Superior temporal gyrus (tissue), 1 donor: ENCODE measurements around the gene MORN1.

Experiments used
- DNase-seq: peaks from one replicate; pipeline ENCODE4 v3.0.0-alpha.2; 2016; ENCODE audit errors: extremely low spot score

Gene MORN1

DNA sequence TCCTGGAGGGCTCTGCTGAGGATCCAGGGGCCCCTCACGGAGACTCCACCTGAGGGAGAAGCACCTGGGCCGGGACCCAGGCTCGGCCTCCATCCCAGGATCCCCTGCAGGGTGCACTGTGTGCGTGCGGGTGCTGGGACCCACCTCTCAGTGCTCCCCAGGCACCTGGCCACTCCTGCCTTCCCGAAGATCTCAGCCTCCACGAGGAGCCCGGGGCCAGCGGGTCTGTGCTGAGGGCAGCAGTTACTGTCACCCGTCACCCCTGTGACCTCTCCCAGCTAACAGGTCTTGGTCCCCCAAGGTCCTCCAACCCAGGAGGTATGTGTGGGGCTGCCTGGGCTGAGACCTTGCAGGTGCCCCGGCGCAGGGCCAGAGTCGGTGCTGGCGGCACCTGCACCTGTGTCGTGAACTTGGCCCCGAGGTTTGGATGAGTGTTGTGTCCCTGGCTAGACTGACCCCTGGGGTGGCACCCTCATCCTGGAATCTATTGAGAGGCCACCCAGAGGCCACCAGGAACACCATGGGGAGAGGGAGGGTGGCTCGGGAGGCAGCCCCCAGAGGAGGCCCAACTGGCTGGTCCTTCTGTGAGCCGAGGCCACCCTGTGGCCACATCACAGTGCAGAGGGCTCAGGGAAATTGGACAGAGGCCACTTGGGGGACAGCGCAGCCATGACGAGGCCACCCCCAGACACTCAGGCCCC, 17.7 kb downstream of the MORN1 start:
- no peak for DNase-seq

DNA sequence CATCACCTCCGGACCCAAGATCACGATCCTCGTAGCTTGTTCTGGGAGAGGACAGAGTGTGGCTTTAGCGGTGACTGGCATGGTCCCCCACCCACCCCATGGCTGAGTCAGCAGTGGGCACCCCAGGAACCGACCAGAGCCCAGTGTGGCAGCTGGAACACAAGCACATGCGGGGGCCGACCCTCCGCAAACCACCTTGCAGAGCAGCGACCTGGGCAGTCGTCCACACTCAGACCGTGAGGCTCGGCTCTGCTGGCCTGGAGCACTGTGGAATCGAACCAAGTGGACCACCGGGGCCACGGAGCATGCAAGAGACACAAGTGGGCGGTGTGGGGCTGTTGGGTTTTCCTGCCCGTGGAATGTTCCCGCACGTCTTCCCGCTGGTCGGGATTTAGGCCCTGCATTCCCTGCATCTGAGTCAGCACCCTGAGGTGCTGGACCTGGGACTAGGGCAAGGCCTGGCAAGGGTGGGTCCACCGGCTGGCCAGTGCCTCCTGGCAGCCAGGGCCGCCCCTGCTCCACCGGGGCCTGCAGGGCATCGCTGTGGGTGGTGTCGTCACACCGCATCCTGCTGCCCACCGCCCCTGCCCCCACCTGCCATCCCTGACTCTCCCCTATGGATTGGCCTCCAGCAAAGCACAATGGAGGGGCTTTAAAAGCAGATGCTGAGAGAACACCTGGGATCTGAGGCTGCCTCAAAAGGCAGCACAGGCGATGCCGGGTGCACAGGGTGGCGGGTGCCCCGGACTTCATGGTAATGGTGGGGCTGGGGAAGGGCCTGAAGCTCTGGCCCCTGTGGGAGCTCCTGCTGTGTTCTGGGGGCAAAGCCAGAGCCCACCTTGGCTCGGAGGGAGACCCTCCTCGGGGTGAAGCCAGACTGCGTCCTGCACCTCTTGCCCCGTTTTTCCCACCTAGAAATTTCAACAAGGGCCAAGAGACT, 18.5 kb downstream of the MORN1 start:
- DNase-seq: no peak

DNA sequence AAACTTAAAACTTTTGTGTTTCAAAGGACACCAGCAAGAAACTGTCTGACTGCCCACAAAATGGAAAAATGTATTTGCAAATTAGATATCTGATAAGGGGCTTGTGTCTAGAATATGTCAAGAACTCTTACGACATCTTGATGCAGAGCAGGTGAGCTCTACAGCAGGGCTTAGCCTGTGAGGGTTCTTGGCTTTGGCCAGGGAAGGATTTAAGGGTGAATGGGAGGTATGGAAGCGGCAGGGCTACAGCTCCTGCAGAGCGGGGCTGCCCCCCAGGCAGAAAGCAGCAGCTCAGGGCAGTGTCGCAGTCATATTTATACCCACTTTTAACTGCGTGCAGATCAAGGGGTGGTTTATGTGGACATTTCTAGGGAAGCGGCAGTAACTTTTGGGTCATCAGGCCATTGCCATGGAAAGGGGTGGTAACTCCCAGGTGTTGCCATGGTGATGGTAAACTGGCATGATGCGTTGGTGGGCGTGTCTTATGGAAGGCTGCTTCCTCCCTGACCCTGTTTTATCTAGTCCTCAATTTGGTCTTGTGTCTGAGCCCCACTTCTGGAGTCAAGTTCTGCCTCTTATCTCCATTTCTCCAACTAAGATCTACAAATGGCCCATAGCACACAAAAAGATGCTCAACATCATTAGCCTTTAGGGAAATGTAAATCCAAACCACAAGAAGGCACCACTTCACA, 23.2 kb downstream of the MORN1 start:
- DNase-seq: no peak

DNA sequence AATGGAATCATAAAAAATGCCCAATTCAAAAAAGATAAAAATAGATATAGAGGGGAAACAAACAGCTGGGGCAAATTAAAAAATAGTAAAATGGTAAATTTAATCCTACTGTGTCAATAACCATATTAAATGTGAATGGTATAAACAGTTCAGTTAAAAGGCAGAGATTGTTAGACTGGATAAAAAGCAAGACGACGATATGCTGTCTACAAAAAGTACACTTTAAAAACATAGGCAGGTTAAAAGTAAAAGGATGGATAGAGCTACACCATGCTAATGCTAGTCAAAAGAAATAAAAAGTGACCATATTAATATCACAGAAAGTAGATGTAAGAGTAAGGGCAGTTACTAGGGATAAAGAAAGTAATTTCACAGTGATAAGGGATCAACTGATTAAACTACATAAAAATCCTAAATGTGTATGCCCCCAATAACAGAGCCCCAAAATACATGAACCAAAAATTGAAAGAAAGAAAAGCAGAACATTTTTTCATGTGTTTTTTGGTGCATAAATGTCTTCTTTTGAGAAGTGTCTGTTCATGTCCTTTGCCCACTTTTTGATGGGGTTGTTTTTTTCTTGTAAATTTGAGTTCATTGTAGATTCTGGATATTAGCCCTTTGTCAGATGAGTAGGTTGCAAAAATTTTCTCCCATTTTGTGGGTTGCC, 27.4 kb downstream of the MORN1 start:
- DNase-seq: no peak

DNA sequence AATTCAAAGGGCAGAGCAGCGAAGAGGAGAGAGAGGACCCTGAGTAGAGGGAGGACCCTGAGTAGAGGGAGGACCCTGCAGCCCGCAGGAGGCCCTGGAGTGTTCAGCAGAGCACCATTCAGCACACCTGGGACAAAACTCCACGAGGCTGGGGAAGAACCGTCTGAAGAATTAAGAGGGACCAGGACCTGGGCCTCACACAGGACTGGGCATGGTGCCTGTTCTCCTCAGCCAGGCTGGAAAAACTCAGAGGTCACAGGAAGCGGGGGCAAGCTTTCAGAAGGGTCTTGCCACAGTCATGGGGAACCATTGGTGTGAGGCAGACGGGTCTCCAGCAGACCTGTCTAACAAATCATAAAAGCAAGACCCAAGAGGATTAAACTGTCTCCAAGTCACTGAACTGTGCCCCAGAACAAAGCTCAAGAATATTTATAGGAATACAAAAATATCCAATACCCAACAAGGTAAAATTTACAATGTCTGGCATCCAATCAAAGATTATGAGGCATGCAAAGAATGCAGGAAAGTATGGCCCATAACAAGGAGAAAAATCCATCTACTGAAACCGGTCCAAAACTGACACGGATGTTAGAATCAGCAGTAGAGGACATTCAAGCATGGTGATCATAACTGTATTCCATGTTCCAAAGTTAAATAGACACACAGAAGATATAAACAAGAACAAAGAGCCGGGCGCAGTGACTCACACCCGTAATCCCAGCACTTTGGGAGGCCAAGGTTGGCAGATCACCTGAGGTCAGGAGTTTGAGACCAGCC, 30.6 kb downstream of the MORN1 start:
- no peak for DNase-seq

DNA sequence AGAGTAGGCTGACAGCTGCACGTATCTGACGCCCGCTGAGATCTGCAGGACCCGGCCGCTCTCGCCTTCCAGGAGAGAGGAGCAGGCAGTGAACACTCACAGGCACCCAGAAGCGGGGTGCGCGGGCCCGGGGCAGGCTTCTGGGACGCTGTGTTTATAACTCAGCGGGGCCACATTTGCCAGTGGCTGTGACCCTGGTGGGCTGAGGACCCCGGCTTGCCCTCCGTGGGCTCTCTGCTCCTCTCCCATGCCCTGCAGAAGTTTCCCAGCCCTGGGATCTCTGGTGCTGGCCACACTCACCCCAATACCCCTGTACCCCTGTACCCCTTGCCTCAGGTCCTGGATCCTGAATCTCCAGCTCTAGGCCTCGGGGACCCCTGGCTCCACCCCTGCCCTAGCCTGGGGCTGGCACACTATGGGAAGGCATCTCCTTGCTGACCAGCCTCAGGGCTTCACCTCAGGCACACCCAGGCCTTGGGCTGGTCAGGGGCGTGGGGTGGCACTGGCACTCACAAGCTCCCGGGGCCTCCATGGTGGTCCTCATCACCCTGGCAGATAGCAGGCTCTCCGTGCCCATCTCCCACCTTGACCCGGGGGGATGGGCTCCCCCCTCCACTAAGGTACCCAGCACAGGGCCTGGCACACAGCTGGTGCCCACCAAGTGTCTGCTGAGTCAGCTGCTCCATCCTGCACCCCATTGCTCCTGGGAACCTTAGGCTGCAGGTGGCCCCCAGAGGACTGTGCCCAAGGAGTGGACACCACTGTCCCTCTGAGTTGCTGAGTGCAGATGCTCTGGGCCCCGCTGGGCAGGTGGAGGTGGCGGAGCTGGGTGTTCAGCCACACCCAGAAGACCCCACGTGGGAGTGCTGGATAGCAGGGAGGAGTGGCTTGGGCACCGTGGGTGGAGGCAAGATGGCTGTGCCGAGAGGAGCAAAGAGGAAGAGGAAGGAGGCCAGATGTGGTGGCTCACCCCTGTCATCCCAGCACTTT, 32.4 kb downstream of the MORN1 start:
- no peak for DNase-seq

DNA sequence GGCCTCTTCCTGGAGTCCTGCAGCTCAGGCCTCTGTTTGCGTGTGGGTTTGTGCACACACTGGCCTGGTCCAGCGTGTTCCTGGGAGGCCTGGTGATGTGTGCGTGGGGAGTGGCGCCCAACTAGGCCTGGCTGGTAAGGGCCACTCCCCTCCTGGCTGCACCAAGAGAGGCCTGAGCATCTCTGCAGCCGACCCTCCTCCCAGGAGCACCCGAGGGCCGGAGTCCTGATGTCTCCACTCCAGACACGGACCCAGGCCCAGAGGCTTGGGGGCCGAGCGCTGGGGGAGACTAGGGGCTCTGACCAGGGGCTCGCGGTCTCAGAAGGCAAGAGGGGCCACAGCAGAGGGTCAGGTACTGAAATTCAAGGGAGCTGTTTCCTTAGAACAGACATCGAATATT, 33.3 kb downstream of the MORN1 start:
- no peak for DNase-seq

DNA sequence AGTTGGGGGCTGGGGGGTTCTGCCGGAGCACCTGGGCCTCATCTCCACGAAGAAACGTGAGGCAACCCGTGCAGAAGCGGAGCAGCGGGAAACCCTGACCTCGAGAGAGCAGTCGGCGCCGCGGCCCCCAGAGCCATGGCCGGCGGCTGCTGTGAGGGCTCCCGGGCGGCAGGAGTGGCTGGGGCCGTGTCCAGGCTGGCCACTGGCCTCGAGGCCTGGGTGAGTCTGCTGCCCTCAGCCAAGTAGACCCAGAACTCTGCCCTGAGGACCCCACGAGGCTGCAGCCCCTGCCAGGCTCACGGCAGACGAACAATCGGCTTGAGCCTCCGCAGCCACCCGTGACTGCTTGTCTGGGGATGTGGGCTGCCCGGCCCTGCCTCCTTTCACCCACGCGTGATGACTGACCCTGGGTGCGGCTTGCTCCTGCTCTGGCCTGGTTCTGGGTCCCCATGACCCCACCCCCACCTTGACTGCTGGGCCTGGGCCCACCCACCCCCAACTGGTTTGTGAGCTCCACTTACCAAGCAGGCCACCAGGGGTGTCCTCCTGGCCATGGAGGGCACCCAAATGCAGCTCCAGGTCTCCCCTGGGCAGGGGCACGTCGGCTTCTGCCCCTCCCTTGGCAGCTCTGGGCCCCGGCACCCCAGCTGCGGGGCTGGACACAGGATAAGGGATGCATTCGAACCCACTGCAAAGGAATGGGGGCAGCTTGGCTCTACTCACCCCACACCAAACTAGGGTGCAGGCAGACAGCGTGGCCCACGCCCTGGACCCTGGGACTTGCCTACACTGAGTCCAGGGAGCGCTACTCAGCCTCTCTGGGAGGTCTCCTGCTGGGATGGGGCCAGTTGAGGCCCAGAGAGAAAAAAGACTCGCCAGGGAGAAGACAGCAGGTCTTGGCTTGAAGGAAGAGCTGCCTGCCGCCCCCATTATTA, 34.2 kb downstream of the MORN1 start:
- DNase-seq: no peak

DNA sequence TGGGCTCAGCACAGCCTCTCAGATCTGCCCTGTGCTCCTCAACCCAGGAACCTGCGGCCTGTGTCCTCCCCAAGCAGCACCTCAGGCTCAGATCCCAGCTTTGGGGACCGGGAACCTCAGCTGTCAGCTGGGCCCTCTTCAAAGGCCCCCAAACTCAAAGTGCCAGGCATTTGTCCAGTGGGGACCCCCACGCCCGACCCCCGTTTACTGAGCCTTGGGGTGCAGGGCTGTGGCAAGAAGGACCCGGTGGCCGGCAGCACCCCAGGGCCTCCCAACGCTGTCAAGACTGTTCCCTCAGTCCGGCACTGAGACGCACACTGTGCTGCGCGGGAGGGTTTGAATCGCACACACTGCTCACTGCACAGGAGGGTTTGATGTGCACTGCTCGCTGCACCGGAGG, 35.0 kb downstream of the MORN1 start:
- no peak for DNase-seq

DNA sequence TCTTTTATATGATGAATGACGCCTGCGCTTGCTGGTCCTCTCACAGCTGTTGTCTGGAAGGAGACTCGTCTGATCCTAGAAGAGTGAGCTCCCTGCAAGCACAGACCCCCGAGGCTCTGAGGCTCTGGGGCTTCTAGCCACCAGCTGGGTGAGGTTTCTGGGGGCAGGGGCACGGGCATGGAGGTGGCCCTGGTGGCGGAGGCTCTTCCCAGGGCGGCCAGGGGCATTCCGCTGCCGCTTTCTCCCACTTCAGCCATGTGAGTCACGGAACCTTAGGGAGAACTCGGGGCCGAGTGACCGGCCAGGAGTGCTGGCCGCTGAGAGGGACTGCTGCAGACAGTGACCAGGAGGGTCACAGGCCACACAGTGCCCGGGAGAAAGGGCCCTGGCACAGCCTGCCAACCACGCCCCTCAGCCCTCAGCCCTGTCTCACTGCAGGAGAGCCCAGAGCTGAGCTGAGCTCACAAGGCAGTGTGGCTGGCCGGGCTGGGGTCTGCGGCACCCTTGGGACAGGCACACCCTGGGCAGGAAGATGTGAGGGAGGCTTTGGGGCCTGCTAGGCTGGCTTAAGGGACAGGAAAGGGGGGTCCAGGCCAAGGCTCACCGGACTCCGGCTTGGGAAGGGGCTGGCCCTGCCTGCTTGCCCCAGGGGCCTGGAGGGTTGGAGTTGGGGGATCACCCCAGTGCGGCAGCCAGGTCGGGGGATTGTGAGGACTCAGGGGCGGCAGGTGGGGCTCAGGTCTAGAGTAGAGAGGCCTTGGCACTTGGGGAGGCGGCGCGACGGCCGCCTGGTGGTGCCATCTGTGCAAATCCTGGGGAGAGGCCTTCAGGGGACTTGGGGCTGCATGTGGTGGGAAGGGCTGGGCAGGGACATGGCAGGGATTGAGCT, 35.7 kb downstream of the MORN1 start:
- DNase-seq: no peak

DNA sequence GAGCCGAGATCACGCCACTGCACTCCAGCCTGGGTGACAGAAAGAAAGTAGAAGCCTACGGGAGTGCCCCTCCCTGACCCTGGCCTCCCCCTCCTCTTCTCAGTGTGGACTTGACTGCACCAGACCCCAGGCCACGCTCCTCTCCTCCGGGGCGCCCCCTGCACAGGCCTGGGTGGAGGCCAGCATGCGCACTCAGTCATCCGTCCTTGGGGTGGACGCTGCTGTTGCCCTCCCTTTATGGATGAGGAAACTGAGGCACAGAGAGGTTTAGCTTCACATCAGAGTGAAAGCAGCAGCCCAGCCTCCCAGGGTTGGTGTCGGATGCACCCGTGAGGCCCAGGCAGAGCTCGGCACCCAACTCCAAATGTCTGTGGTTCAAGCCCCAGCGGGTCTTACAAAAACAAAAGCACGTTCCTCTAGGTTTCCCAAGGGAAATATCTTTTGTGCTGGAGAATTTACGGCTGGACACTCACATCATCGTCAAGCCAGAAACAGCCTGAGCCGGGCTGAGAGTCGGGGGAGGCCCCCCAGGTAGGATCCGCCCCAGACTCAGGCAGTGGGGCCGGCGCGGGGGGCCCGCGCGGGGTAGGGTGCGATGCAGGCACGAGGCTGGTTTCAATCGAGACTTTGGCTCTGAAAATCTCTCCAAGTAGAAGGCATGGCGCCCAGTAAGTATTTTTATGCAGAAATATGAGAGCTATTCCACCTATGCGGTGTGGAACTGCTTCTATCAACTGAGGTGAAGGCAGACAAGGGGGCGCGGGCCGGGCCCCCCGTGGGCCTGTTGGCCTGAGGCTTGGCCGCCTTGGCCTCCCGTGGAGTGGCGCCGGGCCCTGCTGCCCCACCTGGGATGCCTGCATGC, 36.6 kb downstream of the MORN1 start:
- no peak for DNase-seq

DNA sequence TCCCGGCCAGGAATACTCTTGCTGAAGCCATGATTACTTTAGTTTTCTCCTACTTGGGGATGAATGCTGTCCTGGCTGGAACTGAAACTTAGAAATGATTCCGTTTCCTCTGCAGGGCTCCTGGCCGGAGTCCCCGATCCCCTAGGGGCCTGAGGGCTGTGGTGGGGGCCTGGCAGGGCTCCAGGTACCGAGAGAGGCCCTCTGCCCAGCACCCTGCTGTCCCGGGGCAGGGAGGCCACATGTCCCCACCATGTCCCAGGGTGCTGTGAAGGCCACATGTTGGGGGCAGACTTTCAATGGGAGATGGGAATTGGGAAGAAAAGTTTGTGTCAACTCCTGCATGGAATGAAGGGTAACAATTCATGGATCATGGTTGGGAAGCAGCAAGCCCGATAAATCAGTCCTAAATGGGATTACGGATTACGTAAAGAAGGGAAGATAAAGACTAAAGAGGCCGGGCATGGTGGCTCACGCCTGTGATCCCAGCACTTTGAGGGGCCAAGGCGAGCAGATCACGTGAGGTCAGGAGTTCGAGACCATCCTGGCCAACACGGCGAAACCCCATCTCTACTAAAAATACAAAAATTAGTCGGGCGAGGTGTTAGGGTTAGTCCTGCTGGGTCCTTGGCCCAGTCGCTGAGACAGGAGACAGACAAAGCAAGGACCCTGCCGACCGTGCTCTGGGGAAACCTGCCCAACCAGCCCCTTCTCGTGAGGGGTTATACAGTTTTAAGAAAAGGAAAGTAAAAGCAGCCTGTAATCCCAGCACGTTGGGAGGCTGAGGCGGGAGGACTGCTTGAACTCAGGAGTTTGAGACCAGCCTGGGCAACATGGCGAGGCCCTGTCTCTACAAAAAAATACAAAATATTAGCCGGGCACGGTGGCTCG, 37.6 kb downstream of the MORN1 start:
- no peak for DNase-seq

DNA sequence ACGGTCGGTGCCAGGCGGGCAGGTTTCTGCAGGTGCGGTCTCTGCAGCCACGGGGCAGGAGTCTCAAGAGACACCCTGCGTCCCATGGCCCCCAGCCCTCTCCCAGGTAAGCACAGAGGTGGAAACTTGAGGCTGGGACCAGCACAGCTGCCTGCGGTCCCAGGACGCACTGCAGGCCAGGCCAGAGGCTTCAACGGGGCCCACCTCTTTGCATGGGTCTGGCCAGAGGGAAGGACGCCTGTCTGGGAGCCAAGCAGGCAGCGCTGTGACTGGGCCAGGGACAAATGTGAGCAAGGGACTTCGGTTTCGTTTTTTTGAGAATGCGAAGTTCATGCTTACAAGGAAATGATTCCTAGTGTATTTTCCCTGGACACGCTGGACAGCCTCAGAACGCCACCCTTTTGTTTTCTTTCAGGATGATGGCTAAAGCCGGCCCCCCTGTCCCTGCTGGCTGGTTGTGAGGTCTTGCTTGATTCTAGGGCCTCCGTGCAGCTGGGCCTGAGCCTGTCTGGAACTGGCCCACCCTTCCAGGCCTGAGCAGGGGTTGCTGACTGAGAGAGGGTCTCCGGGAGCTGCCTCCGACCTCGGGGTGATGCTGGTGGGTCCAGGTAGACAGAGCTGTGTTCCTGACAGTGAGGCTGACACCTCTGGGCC, 38.3 kb downstream of the MORN1 start:
- DNase-seq: no peak

DNA sequence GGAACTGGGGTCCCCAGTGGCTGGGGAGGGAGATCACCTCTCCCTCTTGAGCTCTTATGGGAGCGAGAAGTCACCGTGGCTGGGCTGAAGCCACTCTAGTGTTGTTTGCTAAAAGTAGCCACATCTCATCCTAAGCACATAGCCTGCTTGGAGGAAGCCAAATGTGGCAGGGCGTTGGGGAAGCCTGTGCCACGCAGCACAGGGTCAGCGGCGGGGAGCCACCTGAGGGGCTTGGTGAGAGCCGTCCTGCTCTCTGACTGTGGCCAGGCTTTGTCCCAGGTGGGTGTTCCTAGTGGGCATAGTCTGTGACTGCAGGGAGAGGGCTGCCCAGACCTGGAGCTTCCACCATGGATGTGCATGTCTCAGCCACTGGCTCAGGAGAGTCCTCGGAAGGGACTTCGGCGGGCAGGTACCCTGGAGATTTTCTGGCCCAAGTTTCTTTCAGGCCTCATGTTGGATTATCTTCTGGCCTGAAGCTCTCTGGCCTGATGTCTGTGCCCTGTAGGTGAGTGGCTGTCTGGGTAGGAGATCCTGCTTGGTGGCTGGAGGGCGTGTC, 38.9 kb downstream of the MORN1 start:
- DNase-seq: no peak

DNA sequence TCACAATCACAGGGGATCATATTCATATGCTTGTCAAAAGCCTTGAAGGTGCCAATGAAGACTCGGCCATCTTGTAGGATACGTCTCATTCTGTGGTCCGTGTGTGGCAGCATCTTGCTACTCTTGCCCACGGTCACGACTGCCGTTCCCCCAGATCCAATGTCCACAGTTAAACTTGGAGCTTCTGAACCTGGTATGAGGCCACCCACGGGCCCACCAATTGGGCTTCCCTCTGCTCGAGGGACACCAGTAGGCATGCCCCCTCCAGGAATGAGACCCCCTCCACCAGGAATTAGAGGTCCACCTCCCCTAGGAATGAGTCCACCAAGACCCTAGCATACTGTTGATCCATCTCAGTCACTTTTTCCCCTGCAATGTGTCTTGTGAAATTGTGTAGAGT, 39.6 kb downstream of the MORN1 start:
- no peak for DNase-seq
